SK-MEL-5 (cell line): ENCODE measurements around the gene DUSP8. TPM values are rescaled to one million over a fixed set of nuclear protein-coding genes. Genes with fewer than 3 reads are reported as not detected.
A peak's percentile ranks its signal among the peaks of the same experiment; 100 is the strongest.
"Not testable (repeated sequence)": the region's sequence is repeated elsewhere in the genome, so short reads cannot be mapped to it uniquely, and the experiment has no call there.

ENCODE experiments used
- DNase-seq: peaks from one replicate; pipeline ENCODE4 v3.0.0-alpha.2; 2016; ENCODE audit warnings: low read depth, low spot score
- in situ Hi-C: cut with HindIII; loops from 2 replicates; pipeline ENCODE4 v1.10.0; 2016; ENCODE audit warnings: low sequenced_read_pairs, high pct_unique_total_duplicates, low pct_unique_long_range_greater_than_20kb
- total RNA-seq: library from RNA; depleted of rRNA; stranded (reverse); fragments of >200 nt; shearing (Covaris generic); gene quantifications from 2 replicates; pipeline ENCODE4 v1.2.3, GENCODE V29; 2014

The DUSP8 gene
- total RNA-seq, 1 experiment from 2014 or later: 0.85 TPM

- DNase-seq, in situ Hi-C loops: not testable (repeated sequence)
These were observed 24.6 kb upstream of the DUSP8 start for GRCh38 chr11:1596576-1597121.

GRCh38 chr11:1595994-1596575 lies 24.0 kb upstream of the DUSP8 start:
- in situ Hi-C loops: not testable (repeated sequence)
- peak; percentile 60 for DNase-seq

GRCh38 chr11:1592628-1593027 lies 20.6 kb upstream of the DUSP8 start:
- DNase-seq: no peak
- in situ Hi-C loops: no loop called here

GRCh38 chr11:1589996-1590395 lies 17.9 kb upstream of the DUSP8 start:
- in situ Hi-C loops: no loop called here
- DNase-seq: no peak

GRCh38 chr11:1589191-1589963 lies 17.3 kb upstream of the DUSP8 start:
- DNase-seq, in situ Hi-C loops: not testable (repeated sequence)

GRCh38 chr11:1586699-1587098 lies 14.6 kb upstream of the DUSP8 start:
- DNase-seq: no peak
- in situ Hi-C loops: no loop called here

GRCh38 chr11:1584661-1585370 lies 12.7 kb upstream of the DUSP8 start, which contains the start of gene KRTAP5-1:
KRTAP5-1 (minus strand) TSS chr11:1585283; CDS start chr11:1585249, 34 bp downstream.
- not testable (repeated sequence) for DNase-seq

GRCh38 chr11:1582909-1583308 lies 10.8 kb upstream of the DUSP8 start:
- in situ Hi-C loops: not testable (repeated sequence)

More at GRCh38 chr11:1584661-1585370, 12.7 kb upstream of the DUSP8 start, which contains the start of gene KRTAP5-1:
- in situ Hi-C loops: not testable (repeated sequence)

GRCh38 chr11:1581976-1582375 lies 9.9 kb upstream of the DUSP8 start:
- in situ Hi-C loops: no loop called here
- no peak for DNase-seq

More at GRCh38 chr11:1582909-1583308, 10.8 kb upstream of the DUSP8 start:
- not testable (repeated sequence) for DNase-seq

- in situ Hi-C loops: no loop called here
- no peak for DNase-seq
These were observed 4.8 kb upstream of the DUSP8 start for GRCh38 chr11:1576825-1577224.

- DNase-seq, in situ Hi-C loops: not testable (repeated sequence)
These were observed 3.7 kb upstream of the DUSP8 start for GRCh38 chr11:1575756-1576155.

GRCh38 chr11:1574933-1575242 lies 2.8 kb upstream of the DUSP8 start:
- in situ Hi-C loops: no loop called here
- no peak for DNase-seq

GRCh38 chr11:1574238-1574932 lies 2.3 kb upstream of the DUSP8 start:
- in situ Hi-C loops: no loop called here
- peak; percentile 45 for DNase-seq

- DNase-seq: no peak
These were observed 1.8 kb upstream of the DUSP8 start for GRCh38 chr11:1573903-1574237.

GRCh38 chr11:1573077-1573902 lies 1.2 kb upstream of the DUSP8 start:
- no peak for DNase-seq
- in situ Hi-C loops: no loop called here

More at GRCh38 chr11:1573903-1574237, 1.8 kb upstream of the DUSP8 start:
- in situ Hi-C loops: no loop called here

- DNase-seq: no peak
- in situ Hi-C loops: no loop called here
These were observed 293 bp downstream of the DUSP8 start for GRCh38 chr11:1571760-1572196.
